Stimulated activated memory B cell treated with anti-CD40 and anti-IgM and Interleukin-4, amounts not matched to agents 10 μg/mL and 1 μg/mL and 100 μg/mL, for 72 hours (primary cell): Measurements from ENCODE around the gene GALNT2.

Source experiments
- ATAC-seq: fragments of 150-1000 bp; cut with Tn5 transposase; 2 replicates; pipeline ENCODE4 v1.10.0; 2021
- H3K27ac Mint-ChIP-seq: one replicate; pipeline ENCODE4 v1.8.0; 2022; ENCODE audit warnings: mild to moderate bottlenecking, mixed read lengths
- H3K27me3 Mint-ChIP-seq: one replicate; pipeline ENCODE4 v1.8.0; 2022; ENCODE audit warnings: mixed read lengths
- H3K36me3 Mint-ChIP-seq: one replicate; pipeline ENCODE4 v1.8.0; 2022; ENCODE audit warnings: mixed read lengths
- H3K4me1 Mint-ChIP-seq: one replicate; pipeline ENCODE4 v1.8.0; 2022; ENCODE audit warnings: mixed read lengths
- H3K4me3 Mint-ChIP-seq: one replicate; pipeline ENCODE4 v1.8.0; 2022; ENCODE audit warnings: mild to moderate bottlenecking, moderate library complexity, mixed read lengths
- H3K9me3 Mint-ChIP-seq: one replicate; pipeline ENCODE4 v1.8.0; 2022; ENCODE audit warnings: mixed read lengths

Gene GALNT2

GRCh38 chr1:230153641-230154296, 86.7 kb downstream of the GALNT2 start:
- Mint-ChIP-seq H3K36me3 (peaks cover 15% of the 10 kb centered on the region), H3K4me1 (peaks cover 53% of the 10 kb centered on the region), H3K9me3 (no peaks in the 10 kb centered on the region), H3K4me3 (no peak overlapping the region), H3K27me3 (no peaks in the 10 kb centered on the region), H3K27ac (no peak overlapping the region)
- no peak for ATAC-seq

GRCh38 chr1:230155021-230155420, 88.0 kb downstream of the GALNT2 start:
- H3K4me3 Mint-ChIP-seq: no peak overlapping the region
- peaks cover 50% of the 10 kb centered on the region for H3K4me1 Mint-ChIP-seq
- no peaks in the 10 kb centered on the region for H3K27me3 Mint-ChIP-seq
- H3K36me3 Mint-ChIP-seq: peaks cover 15% of the 10 kb centered on the region
- H3K9me3 Mint-ChIP-seq: no peaks in the 10 kb centered on the region
- no peak for ATAC-seq
- no peak overlapping the region for H3K27ac Mint-ChIP-seq

GRCh38 chr1:230156068-230156467, 89.0 kb downstream of the GALNT2 start:
- Mint-ChIP-seq H3K27ac (no peak overlapping the region), H3K4me3 (no peak overlapping the region), H3K36me3 (peaks cover 15% of the 10 kb centered on the region), H3K4me1 (peaks cover 45% of the 10 kb centered on the region), H3K9me3 (no peaks in the 10 kb centered on the region), H3K27me3 (no peaks in the 10 kb centered on the region)
- no peak for ATAC-seq

- Mint-ChIP-seq H3K36me3 (peaks cover 15% of the 10 kb centered on the region), H3K4me1 (peaks cover 42% of the 10 kb centered on the region), H3K27me3 (no peaks in the 10 kb centered on the region), H3K27ac (no peak overlapping the region), H3K4me3 (no peak overlapping the region), H3K9me3 (no peaks in the 10 kb centered on the region)
- ATAC-seq: no peak
These were observed 89.5 kb downstream of the GALNT2 start for GRCh38 chr1:230156536-230156935.

GRCh38 chr1:230157420-230158390, 90.7 kb downstream of the GALNT2 start:
- no peak for ATAC-seq
- Mint-ChIP-seq H3K9me3 (no peaks in the 10 kb centered on the region), H3K36me3 (peaks cover 15% of the 10 kb centered on the region), H3K27me3 (no peaks in the 10 kb centered on the region), H3K27ac (peak overlapping the region; percentile 20), H3K4me3 (no peak overlapping the region), H3K4me1 (peaks cover 42% of the 10 kb centered on the region)

DNA sequence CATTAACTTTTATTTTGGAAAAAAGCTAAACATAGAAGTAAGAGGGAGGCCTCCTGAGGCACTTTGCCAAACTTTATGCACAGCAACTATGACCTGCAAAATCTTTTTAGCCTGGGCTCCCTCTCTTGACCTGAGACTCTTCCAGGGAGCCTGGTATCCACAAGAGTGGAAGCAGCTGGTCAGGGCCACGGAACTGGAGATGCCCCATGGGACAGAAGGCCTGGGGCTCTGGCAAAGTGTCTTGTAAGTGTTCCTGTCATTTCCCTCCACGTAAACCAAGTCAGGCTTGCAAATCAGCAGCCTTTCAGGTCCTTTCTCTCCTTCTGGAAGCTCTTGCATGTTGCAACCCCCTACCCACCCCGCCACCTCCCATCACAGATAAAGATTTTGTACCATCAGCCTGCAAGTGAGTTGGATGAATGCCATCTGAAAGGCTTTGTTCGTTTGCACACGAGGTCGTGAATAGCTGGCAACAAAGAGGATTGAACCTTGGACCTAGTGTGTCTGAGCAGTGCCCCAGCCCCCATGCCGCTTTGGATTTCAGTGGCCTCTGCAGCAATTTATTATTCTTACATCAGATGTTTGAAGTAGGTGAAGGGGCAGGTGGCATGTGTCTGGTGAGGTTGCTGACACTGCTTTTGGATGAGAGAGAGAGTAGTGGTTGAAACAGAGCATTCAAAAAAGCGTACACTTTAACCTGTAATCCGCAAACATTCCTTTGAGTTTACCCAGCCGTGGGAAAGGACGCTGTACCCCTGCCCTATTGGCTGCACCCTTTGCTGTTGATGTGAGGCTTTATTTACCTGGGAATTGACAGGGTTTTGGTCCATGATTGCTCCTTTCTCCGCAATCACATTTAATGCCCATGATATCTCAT, 91.6 kb downstream of the GALNT2 start:
- Mint-ChIP-seq H3K36me3 (peaks cover 15% of the 10 kb centered on the region), H3K4me3 (no peak overlapping the region), H3K27me3 (no peaks in the 10 kb centered on the region), H3K4me1 (peaks cover 45% of the 10 kb centered on the region), H3K27ac (peak overlapping the region; percentile 20), H3K9me3 (no peaks in the 10 kb centered on the region)
- no peak for ATAC-seq

- H3K27ac Mint-ChIP-seq: no peak overlapping the region
These were observed 92.5 kb downstream of the GALNT2 start for GRCh38 chr1:230159580-230159979.

GRCh38 chr1:230160957-230161771, 94.1 kb downstream of the GALNT2 start:
- H3K9me3 Mint-ChIP-seq: no peaks in the 10 kb centered on the region
- H3K4me1 Mint-ChIP-seq: peaks cover 47% of the 10 kb centered on the region
- peak overlapping the region; percentile 55 for H3K27ac Mint-ChIP-seq

More at GRCh38 chr1:230159580-230159979, 92.5 kb downstream of the GALNT2 start:
- Mint-ChIP-seq H3K9me3 (no peaks in the 10 kb centered on the region), H3K4me1 (peaks cover 55% of the 10 kb centered on the region), H3K36me3 (peaks cover 15% of the 10 kb centered on the region), H3K27me3 (no peaks in the 10 kb centered on the region), H3K4me3 (no peak overlapping the region)
- no peak for ATAC-seq

GRCh38 chr1:230163205-230163604, 96.2 kb downstream of the GALNT2 start:
- Mint-ChIP-seq H3K9me3 (no peaks in the 10 kb centered on the region), H3K4me3 (no peak overlapping the region), H3K4me1 (peaks cover 46% of the 10 kb centered on the region), H3K27me3 (no peaks in the 10 kb centered on the region), H3K27ac (peak overlapping the region; percentile 55), H3K36me3 (no peaks in the 10 kb centered on the region)
- ATAC-seq: no peak

More at GRCh38 chr1:230160957-230161771, 94.1 kb downstream of the GALNT2 start:
- no peak for ATAC-seq
- H3K27me3 Mint-ChIP-seq: no peaks in the 10 kb centered on the region
- no peak overlapping the region for H3K4me3 Mint-ChIP-seq
- peaks cover 7% of the 10 kb centered on the region for H3K36me3 Mint-ChIP-seq

GRCh38 chr1:230163719-230164118, 96.7 kb downstream of the GALNT2 start:
- peak overlapping the region; percentile 55 for H3K27ac Mint-ChIP-seq
- ATAC-seq: no peak

GRCh38 chr1:230165536-230165935, 98.5 kb downstream of the GALNT2 start:
- no peak overlapping the region for H3K27ac Mint-ChIP-seq
- no peaks in the 10 kb centered on the region for H3K9me3 Mint-ChIP-seq
- no peak for ATAC-seq
- no peaks in the 10 kb centered on the region for H3K36me3 Mint-ChIP-seq
- H3K4me1 Mint-ChIP-seq: peaks cover 57% of the 10 kb centered on the region
- H3K4me3 Mint-ChIP-seq: no peak overlapping the region
- H3K27me3 Mint-ChIP-seq: no peaks in the 10 kb centered on the region

More at GRCh38 chr1:230163719-230164118, 96.7 kb downstream of the GALNT2 start:
- Mint-ChIP-seq H3K9me3 (no peaks in the 10 kb centered on the region), H3K4me1 (peaks cover 51% of the 10 kb centered on the region), H3K4me3 (no peak overlapping the region), H3K27me3 (no peaks in the 10 kb centered on the region), H3K36me3 (no peaks in the 10 kb centered on the region)

DNA sequence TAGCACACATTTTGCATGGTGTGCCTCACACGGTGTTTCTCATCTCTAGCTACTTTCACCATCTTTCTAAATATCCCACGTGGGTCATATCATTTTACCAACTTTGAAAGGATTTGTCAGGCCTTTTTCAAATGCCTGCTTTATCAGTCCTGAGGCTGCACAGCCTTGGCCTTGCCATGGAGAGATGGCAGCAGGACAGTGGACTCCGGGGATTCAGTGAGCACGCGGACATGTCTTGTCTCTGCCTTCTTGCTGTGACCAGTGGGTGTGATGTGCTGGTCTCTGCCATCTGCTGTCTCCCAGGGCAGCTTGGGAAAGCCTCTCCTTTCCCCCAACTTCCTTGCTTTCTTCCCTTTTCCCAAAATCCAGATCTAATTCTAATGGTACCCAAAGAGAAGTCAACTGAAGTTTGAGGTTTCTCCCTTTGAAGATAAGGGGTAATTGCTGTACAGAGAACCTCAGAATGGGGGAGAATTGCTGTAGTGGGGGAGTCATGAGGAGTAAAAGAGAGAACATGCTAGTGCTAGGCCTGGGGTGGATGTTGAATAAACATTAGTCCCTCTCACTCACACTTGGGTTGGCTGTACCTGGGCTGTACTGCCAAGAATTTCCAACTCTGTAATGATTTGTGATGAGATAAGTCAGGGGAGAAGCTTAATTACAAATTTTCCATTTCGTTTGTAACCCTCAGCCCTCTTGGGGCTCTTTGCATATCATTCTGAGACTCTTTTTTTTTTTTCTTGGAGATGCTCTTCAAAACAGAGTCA, 99.5 kb downstream of the GALNT2 start:
- H3K9me3 Mint-ChIP-seq: no peaks in the 10 kb centered on the region
- peak overlapping the region; percentile 89 for H3K27ac Mint-ChIP-seq
- H3K27me3 Mint-ChIP-seq: no peaks in the 10 kb centered on the region
- ATAC-seq: no peak
- peaks cover 55% of the 10 kb centered on the region for H3K4me1 Mint-ChIP-seq
- H3K4me3 Mint-ChIP-seq: no peak overlapping the region
- no peaks in the 10 kb centered on the region for H3K36me3 Mint-ChIP-seq

- Mint-ChIP-seq H3K27me3 (no peaks in the 10 kb centered on the region), H3K4me1 (peaks cover 60% of the 10 kb centered on the region), H3K4me3 (no peak overlapping the region), H3K9me3 (no peaks in the 10 kb centered on the region), H3K27ac (peak overlapping the region; percentile 89), H3K36me3 (peaks cover 3% of the 10 kb centered on the region)
- ATAC-seq: peak; percentile 39
These were observed 100.4 kb downstream of the GALNT2 start for GRCh38 chr1:230167419-230167852.
